B cell (primary cell): Measurements from ENCODE around the gene POLRMT. TPM values are rescaled to one million over a fixed set of nuclear protein-coding genes. Genes with fewer than 3 reads are reported as not detected.

Source experiments
- ATAC-seq: fragments of 200-7000 bp; cut with Tn5 transposase; one replicate; pipeline ENCODE4 v1.10.0; 2021; ENCODE audit warnings: low read depth, mild to moderate bottlenecking, moderate number of reproducible peaks, moderate library complexity
- CTCF ChIA-PET: fragments of 350-600 bp; sonication (Branson Sonifier 250); formaldehyde crosslinking; loops from one replicate; lab custom pipeline; 2021; ENCODE audit warnings: antibody characterized with exemption, inconsistent platforms; lab: Charles Lee
- POLR2A ChIA-PET: fragments of 350-600 bp; sonication (Branson Sonifier 250); formaldehyde crosslinking; loops from one replicate; lab custom pipeline; 2021; ENCODE audit warnings: antibody characterized with exemption; lab: Charles Lee
- DNase-seq: peaks from one replicate; pipeline ENCODE4 v3.0.0; 2013
- H2AFZ ChIP-seq: 2 replicates; pipeline ENCODE4 v1.6.1; 2012; ENCODE audit warnings: mild to moderate bottlenecking, low read depth, low read length; ENCODE audit not compliant: insufficient read depth, poor library complexity, severe bottlenecking
- H3K27ac ChIP-seq, 2 donors: 1 replicate in 1 of 2; 2 replicates in 1 of 2; pipeline ENCODE4 v1.5.1; 2012 to 2013; ENCODE audit warnings: low read length in 2 of 2, mild to moderate bottlenecking in 2 of 2, moderate library complexity in 1 of 2
- H3K27me3 ChIP-seq, 4 experiments: fragments of 200-600 bp in 1 of 4; sonication (generic) in 1 of 4; replicated peaks in 1 of 4; 1 replicate in 2 of 4; 2 replicates in 2 of 4; pipeline versions ENCODE4 v1.6.1 to v1.7.0; 2013 to 2016; ENCODE audit warnings: low read length in 3 of 4, mild to moderate bottlenecking in 2 of 4, mixed read lengths in 1 of 4, moderate library complexity in 1 of 4; ENCODE audit not compliant: insufficient read depth in 4 of 4, control insufficient read depth in 3 of 4; ENCODE audit errors: control extremely low read depth in 1 of 4
- H3K36me3 ChIP-seq, 2 experiments: replicated peaks in 1 of 2; 1 replicate in 1 of 2; 2 replicates in 1 of 2; pipeline versions ENCODE4 v1.6.1 to v1.7.1; 2013; ENCODE audit warnings: low read length in 1 of 2; ENCODE audit not compliant: insufficient read depth in 2 of 2, control insufficient read depth in 1 of 2; ENCODE audit errors: control extremely low read depth in 1 of 2, extremely low read depth in 1 of 2
- H3K4me1 ChIP-seq, 2 donors: fragments of 200-600 bp in 1 of 2; sonication (generic) in 1 of 2; 1 replicate in 1 of 2; 2 replicates in 1 of 2; pipeline versions ENCODE4 v1.5.1 to v1.6.1; 2013 to 2017; ENCODE audit warnings: low read length in 2 of 2; ENCODE audit not compliant: control insufficient read depth in 2 of 2, insufficient read depth in 2 of 2
- H3K4me2 ChIP-seq: replicated peaks from 2 replicates; pipeline ENCODE3; 2012; ENCODE audit warnings: mild to moderate bottlenecking, low read depth, low read length; ENCODE audit not compliant: poor library complexity, severe bottlenecking
- H3K4me3 ChIP-seq, 5 experiments: fragments of 200-600 bp in 1 of 5; sonication (generic) in 1 of 5; 1 replicate in 3 of 5; 2 replicates in 2 of 5; pipeline versions ENCODE4 v1.5.1 to v1.7.0; 2011 to 2016; ENCODE audit warnings: low read length in 4 of 5, mild to moderate bottlenecking in 4 of 5, low read depth in 2 of 5, control low read depth in 1 of 5, moderate library complexity in 1 of 5; ENCODE audit not compliant: insufficient read depth in 1 of 5; ENCODE audit errors: control extremely low read depth in 1 of 5, extremely low read depth in 1 of 5
- H3K79me2 ChIP-seq: fragments of 200-600 bp; sonication (generic); one replicate; pipeline ENCODE4 v1.6.0; 2016; ENCODE audit warnings: low read length; ENCODE audit not compliant: control insufficient read depth, insufficient read depth
- H3K9ac ChIP-seq: fragments of 200-600 bp; sonication (generic); 2 replicates; pipeline ENCODE4 v1.6.1; 2017; ENCODE audit warnings: mild to moderate bottlenecking, low read length, moderate library complexity
- H3K9me3 ChIP-seq, 3 donors: one replicate each; pipeline versions ENCODE4 v1.6.1 to v1.7.1; 2013; ENCODE audit warnings: low read length in 2 of 3; ENCODE audit not compliant: control insufficient read depth in 2 of 3, insufficient read depth in 1 of 3; ENCODE audit errors: control extremely low read depth in 1 of 3
- H4K20me1 ChIP-seq: 2 replicates; pipeline ENCODE4 v1.6.0; 2012; ENCODE audit warnings: mild to moderate bottlenecking, low read length; ENCODE audit not compliant: insufficient read depth, control insufficient read depth, poor library complexity, severe bottlenecking
- H3K27ac Mint-ChIP-seq: one replicate; pipeline ENCODE4 v1.8.0; 2021; ENCODE audit warnings: mixed read lengths
- H3K27me3 Mint-ChIP-seq: one replicate; pipeline ENCODE4 v1.8.0; 2021; ENCODE audit warnings: mixed read lengths
- H3K4me1 Mint-ChIP-seq: one replicate; pipeline ENCODE4 v1.8.0; 2021; ENCODE audit warnings: mixed read lengths
- H3K4me3 Mint-ChIP-seq: one replicate; pipeline ENCODE4 v1.8.0; 2021; ENCODE audit warnings: mixed read lengths
- H3K9me3 Mint-ChIP-seq: one replicate; pipeline ENCODE4 v1.8.0; 2022; ENCODE audit warnings: mixed read lengths; ENCODE audit not compliant: insufficient read depth
- CTCF ChIP-seq: fragments of 200-600 bp; IDR thresholded peaks from one replicate; pipeline ENCODE4 v1.8.0; 2022; ENCODE audit warnings: antibody characterized with exemption, mild to moderate bottlenecking
- EZH2 ChIP-seq: IDR thresholded peaks from 2 replicates; pipeline ENCODE4 v1.6.1; 2012; ENCODE audit warnings: borderline replicate concordance, low read depth, mild to moderate bottlenecking, moderate library complexity, low read length; ENCODE audit not compliant: insufficient read depth, poor library complexity, severe bottlenecking
- WGBS: methylation state at CpG from one replicate; pipeline ENCODE4 v1.1.5; 2013; ENCODE audit warnings: missing lambda C conversion rate; ENCODE audit not compliant: insufficient coverage; 5-methylcytosine and 5-hydroxymethylcytosine counted together
- intact Hi-C: fragments of 100-400 bp; cut with micrococcal nuclease; formaldehyde crosslinking; loops from one replicate; pipeline ENCODE4 v1.10.0; 2022
- polyA plus RNA-seq: library from polyadenylated mRNA; depleted of rRNA; stranded (reverse); fragments of >200 nt; gene quantifications from 2 replicates; pipeline ENCODE4 v1.2.3, GENCODE V29; 2012
- total RNA-seq, 2 donors: library from RNA; stranded (reverse); fragments of 120-200 nt in 1 of 2; gene quantifications; 1 replicate in 1 of 2; 2 replicates in 1 of 2; pipeline versions ENCODE4 v1.2.3 to v1.2.4, GENCODE V29; 2013 to 2022

Gene POLRMT
- total and polyA plus RNA-seq, 2 donors (not counting 1 experiment from before 2014, with no cell fraction given): 77.8 to 98.0 TPM

- POLR2A ChIA-PET: interaction anchor here (0.7 kb wide), 1 partner anchor 52 kb away, joined by 3 read pairs; no protein-coding TSS in a partner anchor
- no peak overlapping the region for H3K27ac ChIP-seq
- no peak overlapping the region for H3K4me2 ChIP-seq
- no peak for TF ChIP-seq EZH2
- peak; percentile 88 for TF ChIP-seq CTCF
- H3K36me3 ChIP-seq: peaks cover 0 to 29% of the 10 kb centered on the region in 2 experiments
- peak; percentile 76 for ATAC-seq
- peaks cover 12% of the 10 kb centered on the region for H3K27me3 Mint-ChIP-seq
- H2AFZ ChIP-seq: no peak overlapping the region
- H3K27ac Mint-ChIP-seq: no peak overlapping the region
- H3K4me3 Mint-ChIP-seq: no peak overlapping the region
- peaks cover 0 to 37% (median 13%) of the 10 kb centered on the region in 4 experiments for H3K27me3 ChIP-seq
- H3K9me3 ChIP-seq: peaks cover 0 to 5% (median 0%) of the 10 kb centered on the region in 3 donors
- no peak overlapping the region for H3K4me3 ChIP-seq
- intact Hi-C loops: loop anchor here (1.0 kb wide), 1 partner anchor 150 kb away; no protein-coding TSS in a partner anchor
- H3K4me1 Mint-ChIP-seq: peaks cover 9% of the 10 kb centered on the region
- no peak overlapping the region for H3K9ac ChIP-seq
- peaks cover 8% of the 10 kb centered on the region for H3K79me2 ChIP-seq
- CTCF ChIA-PET: interaction anchor here (0.6 to 4.2 kb wide), 12 partner anchors 9 to 787 kb away, joined by 3 to 39 read pairs (median 4); no protein-coding TSS in a partner anchor
- peaks cover 14 to 17% of the 10 kb centered on the region in 2 donors for H3K4me1 ChIP-seq
- no peaks in the 10 kb centered on the region for H3K9me3 Mint-ChIP-seq
- peaks cover 41% of the 10 kb centered on the region for H4K20me1 ChIP-seq
- peak; percentile 77 for DNase-seq
- 43% methylated on average over 37 of the region's 38 CpGs for WGBS
These were observed 48.9 kb downstream of the POLRMT start for GRCh38 chr19:584240-585001.

- peaks cover 13% of the 10 kb centered on the region for H3K79me2 ChIP-seq
- H3K27ac Mint-ChIP-seq: no peak overlapping the region
- POLR2A ChIA-PET: no interaction called here
- peaks cover 6% of the 10 kb centered on the region for H3K4me1 Mint-ChIP-seq
- DNase-seq: no peak
- H3K4me3 ChIP-seq: no peak overlapping the region
- no peak overlapping the region for H3K4me3 Mint-ChIP-seq
- TF ChIP-seq CTCF (no peak), EZH2 (no peak)
- CTCF ChIA-PET: interaction anchor here (0.6 to 4.2 kb wide), 11 partner anchors 8 to 787 kb away, joined by 3 to 39 read pairs (median 5); no protein-coding TSS in a partner anchor
- H3K27me3 Mint-ChIP-seq: peaks cover 12% of the 10 kb centered on the region
- H3K36me3 ChIP-seq: peaks cover 0 to 33% of the 10 kb centered on the region in 2 experiments
- H3K9me3 ChIP-seq: peaks cover 0 to under 1% (median 0%) of the 10 kb centered on the region in 3 donors
- H3K27ac ChIP-seq: no peak overlapping the region
- ATAC-seq: no peak
- 96% methylated on average over 5 of the region's 5 CpGs for WGBS
- peaks cover 46% of the 10 kb centered on the region for H4K20me1 ChIP-seq
- no peak overlapping the region for H3K4me2 ChIP-seq
- H2AFZ ChIP-seq: no peak overlapping the region
- peaks cover 9 to 13% of the 10 kb centered on the region in 2 donors for H3K4me1 ChIP-seq
- no peaks in the 10 kb centered on the region for H3K9me3 Mint-ChIP-seq
- intact Hi-C loops: loop anchor here (1.0 kb wide), 1 partner anchor 150 kb away; no protein-coding TSS in a partner anchor
- peaks cover 0 to 32% (median 11%) of the 10 kb centered on the region in 4 experiments for H3K27me3 ChIP-seq
- no peak overlapping the region for H3K9ac ChIP-seq
These were observed 49.4 kb downstream of the POLRMT start for GRCh38 chr19:583968-584239.
